Measurements from ENCODE around the gene HOXA4. TPM values are rescaled to one million over a fixed set of nuclear protein-coding genes. Genes with fewer than 3 reads are reported as not detected.

Gene HOXA4
- total and polyA plus RNA-seq, 8 donors, result 0.55 to 17.0 (median 4.2) TPM

DNA sequence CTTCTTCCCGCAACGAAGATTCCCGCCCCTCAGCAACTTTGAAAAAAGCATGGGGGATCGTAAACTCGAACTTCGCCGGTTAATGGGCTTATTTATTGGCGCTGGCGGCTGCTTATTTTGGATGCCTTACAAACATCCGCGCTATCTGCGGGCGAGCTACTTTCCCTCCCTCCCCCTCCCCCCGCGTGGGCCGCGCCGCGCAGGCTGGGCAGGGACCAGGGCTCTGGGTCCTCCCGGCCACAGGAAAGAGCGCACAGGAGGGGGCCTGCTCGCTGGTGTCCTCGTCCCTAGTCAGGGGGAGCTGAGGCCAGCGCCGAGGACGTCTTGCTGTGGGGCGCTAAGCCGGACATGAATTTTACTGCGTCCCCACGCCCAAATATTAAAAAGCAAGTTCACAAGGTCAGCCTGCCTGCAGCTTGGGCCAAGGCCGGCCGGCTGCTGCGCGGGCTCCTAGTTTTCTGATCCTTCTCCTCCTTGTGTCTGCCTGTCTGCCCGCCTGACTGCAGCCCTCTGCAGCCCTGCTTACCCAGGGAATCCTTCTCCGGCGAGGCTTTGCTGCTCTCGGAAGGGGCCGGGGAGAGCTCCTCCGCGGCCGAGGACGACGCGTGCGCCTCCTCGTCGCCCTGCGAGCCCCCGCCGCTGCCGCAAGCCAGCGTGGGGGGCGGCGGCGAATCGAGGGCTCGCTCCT lies 42.4 kb upstream of the HOXA4 start:
- intact Hi-C loops (cut with DNase I; ENCODE audit: low total_unique reads), result loop anchor here (10.0 kb wide), 1 partner anchor 1298 kb away; no protein-coding TSS in a partner anchor
- Histone ChIP-seq H3K27me3 (peaks cover 57 to 100% (median 100%) of the 10 kb centered on the region in 3 donors), H3K4me1 (peaks cover 27 to 46% (median 42%) of the 10 kb centered on the region in 4 donors), H3K4me3 (peak overlapping the region; percentile 38 to 54 (median 45)), H3K36me3 (no peaks in the 10 kb centered on the region), H3K9me3 (peaks cover 0 to 18% (median 0%) of the 10 kb centered on the region in 4 donors), H3K27ac (no peak overlapping the region)
- TF ChIP-seq, protein P1, sequence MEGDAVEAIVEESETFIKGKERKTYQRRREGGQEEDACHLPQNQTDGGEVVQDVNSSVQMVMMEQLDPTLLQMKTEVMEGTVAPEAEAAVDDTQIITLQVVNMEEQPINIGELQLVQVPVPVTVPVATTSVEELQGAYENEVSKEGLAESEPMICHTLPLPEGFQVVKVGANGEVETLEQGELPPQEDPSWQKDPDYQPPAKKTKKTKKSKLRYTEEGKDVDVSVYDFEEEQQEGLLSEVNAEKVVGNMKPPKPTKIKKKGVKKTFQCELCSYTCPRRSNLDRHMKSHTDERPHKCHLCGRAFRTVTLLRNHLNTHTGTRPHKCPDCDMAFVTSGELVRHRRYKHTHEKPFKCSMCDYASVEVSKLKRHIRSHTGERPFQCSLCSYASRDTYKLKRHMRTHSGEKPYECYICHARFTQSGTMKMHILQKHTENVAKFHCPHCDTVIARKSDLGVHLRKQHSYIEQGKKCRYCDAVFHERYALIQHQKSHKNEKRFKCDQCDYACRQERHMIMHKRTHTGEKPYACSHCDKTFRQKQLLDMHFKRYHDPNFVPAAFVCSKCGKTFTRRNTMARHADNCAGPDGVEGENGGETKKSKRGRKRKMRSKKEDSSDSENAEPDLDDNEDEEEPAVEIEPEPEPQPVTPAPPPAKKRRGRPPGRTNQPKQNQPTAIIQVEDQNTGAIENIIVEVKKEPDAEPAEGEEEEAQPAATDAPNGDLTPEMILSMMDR (IDR thresholded peaks at IDR 0.05), result no peak
- TF ChIP-seq POLR2AphosphoS5 (IDR thresholded peaks at IDR 0.05) (no peak), EP300 (IDR thresholded peaks at IDR 0.05) (no peak), POLR2A (IDR thresholded peaks at IDR 0.05) (no peak)
- peak in 1 of 2 donors; percentile 20 for DNase-seq
- WGBS, 5 donors, result 2 to 6% (median 4%) methylated on average over 32 to 58 of the region's 58 CpGs

DNA sequence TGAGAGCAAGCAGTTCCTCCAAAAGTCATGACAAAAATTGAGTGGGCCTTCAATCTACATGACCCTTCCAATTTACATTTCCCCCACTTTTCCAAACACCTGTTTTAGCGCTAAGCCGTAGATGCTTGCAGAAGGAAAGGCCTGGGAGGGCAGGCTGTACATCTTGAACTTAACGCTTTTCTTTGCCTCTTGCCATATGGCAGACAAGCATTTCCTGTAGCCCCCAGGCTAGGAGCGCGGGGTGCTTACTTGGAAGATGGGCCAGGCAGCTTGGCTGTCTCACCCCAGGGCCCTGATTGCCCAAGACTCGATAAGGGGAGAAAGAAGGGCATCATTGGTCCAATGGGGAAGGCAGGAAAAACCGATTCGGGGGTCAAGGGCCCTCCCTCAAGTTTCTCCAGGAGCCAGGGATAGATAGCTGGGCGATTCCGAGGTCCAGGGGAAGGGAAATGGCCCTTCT lies 41.8 kb upstream of the HOXA4 start:
- 8 to 23% (median 13%) methylated on average over 10 of the region's 10 CpGs for WGBS, 5 donors
- Histone ChIP-seq H3K27ac (no peak overlapping the region), H3K36me3 (no peaks in the 10 kb centered on the region), H3K4me1 (peaks cover 27 to 46% (median 42%) of the 10 kb centered on the region in 4 donors), H3K9me3 (peaks cover 0 to 18% (median 0%) of the 10 kb centered on the region in 4 donors), H3K4me3 (peak overlapping the region in 1 of 4 donors; percentile 54), H3K27me3 (peaks cover 60 to 100% (median 100%) of the 10 kb centered on the region in 3 donors)
- TF ChIP-seq POLR2AphosphoS5 (IDR thresholded peaks at IDR 0.05), result no peak
- no peak for TF ChIP-seq EP300 (IDR thresholded peaks at IDR 0.05)
- TF ChIP-seq, protein P1 (IDR thresholded peaks at IDR 0.05), result no peak
- TF ChIP-seq POLR2A (IDR thresholded peaks at IDR 0.05), result no peak
- DNase-seq, result no peak
- intact Hi-C loops (cut with DNase I; ENCODE audit: low total_unique reads), result loop anchor here (10.0 kb wide), 1 partner anchor 1298 kb away; no protein-coding TSS in a partner anchor

DNA sequence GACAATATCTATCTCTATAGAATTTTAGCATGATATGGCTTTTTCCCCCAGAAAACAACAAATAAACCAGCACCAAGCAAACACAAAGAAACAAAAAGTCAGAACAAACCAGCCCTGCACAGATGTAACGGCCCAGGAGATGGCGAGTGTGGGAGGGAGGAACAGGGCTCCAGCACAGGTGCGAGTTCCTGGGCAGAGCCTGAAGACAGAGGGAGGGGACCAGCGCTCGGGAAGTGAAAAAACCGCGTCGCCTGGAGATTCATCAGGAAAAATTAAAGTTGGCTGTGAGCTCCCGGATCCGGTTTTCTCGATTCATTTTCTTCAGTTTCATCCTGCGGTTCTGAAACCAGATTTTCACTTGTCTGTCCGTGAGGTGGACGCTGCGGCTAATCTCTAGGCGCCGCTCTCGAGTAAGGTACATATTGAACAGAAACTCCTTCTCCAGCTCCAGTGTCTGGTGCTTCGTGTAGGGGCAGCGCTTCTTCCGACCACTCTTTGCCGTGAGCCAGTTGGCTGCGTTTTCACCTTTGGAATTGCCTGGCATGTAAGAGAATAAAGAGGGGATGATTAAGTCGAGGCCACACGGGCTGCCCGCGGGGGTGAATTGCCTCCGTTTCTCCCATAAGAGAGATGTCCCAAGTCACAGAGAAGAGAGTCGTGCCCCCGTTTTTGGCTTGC lies 41.2 kb upstream of the HOXA4 start:
- DNase-seq, result no peak
- peaks cover 61 to 100% (median 100%) of the 10 kb centered on the region in 3 donors for H3K27me3 ChIP-seq
- 9 to 12% (median 11%) methylated on average over 30 of the region's 30 CpGs for WGBS, 5 donors
- H3K36me3 ChIP-seq, result no peaks in the 10 kb centered on the region
- intact Hi-C loops (cut with DNase I; ENCODE audit: low total_unique reads), result loop anchor here (10.0 kb wide), 1 partner anchor 1297 kb away; no protein-coding TSS in a partner anchor
- no peak overlapping the region for H3K27ac ChIP-seq
- no peak for TF ChIP-seq POLR2A (IDR thresholded peaks at IDR 0.05)
- H3K4me3 ChIP-seq, result peak overlapping the region in 1 of 4 donors; percentile 3
- peaks cover 0 to 18% (median 0%) of the 10 kb centered on the region in 4 donors for H3K9me3 ChIP-seq
- H3K4me1 ChIP-seq, result peaks cover 27 to 49% (median 45%) of the 10 kb centered on the region in 4 donors

DNA sequence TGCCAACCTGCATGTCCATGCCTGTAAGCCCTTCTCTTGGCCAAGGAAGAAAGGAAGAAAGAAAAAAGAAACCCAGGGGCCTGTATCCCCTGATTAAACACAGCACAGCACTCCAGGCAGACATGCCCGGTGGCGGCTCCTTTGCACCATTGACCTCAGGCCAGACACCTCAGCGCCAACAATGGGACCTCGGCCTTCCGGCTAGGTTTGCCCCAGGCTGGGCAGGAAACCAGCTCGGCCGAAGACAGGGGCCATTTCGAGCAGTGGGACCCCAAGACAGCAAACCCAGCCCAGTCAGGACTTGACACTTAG lies 40.7 kb upstream of the HOXA4 start:
- Histone ChIP-seq H3K36me3 (no peaks in the 10 kb centered on the region), H3K9me3 (peaks cover 0 to 20% (median 2%) of the 10 kb centered on the region in 4 donors), H3K27ac (no peak overlapping the region), H3K4me1 (peaks cover 27 to 54% (median 50%) of the 10 kb centered on the region in 4 donors), H3K4me3 (no peak overlapping the region), H3K27me3 (peaks cover 66 to 100% (median 100%) of the 10 kb centered on the region in 3 donors)
- no peak for DNase-seq
- intact Hi-C loops (cut with DNase I; ENCODE audit: low total_unique reads), result loop anchor here (10.0 kb wide), 1 partner anchor 1296 kb away; no protein-coding TSS in a partner anchor
- WGBS, 5 donors, result 7 to 15% (median 8%) methylated on average over 8 of the region's 8 CpGs
- no peak for TF ChIP-seq POLR2A (IDR thresholded peaks at IDR 0.05)
